Measurements from ENCODE around the gene SNORC.

The SNORC gene

DNA sequence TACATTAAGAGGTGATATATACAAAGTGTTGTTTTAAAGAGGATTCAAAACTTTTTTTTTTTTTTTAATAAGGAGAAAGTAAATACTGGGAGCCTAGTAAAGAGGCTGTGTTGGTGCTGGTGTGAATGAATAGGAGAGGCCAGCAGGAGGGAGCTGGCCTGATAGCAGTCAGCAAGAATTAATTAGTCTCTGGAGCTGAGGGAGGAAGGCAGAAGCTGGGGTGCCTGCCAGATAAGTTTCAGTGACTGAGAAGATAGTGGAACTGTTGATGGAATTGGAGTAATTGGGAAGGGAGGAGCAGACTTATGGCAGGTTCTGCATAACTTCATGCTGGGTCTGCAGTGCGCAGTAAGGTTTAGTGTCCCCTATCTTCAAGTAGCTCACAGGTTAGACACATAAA is 36.2 kb upstream of the SNORC start:
- Histone ChIP-seq H3K4me1 (ENCODE audit: insufficient read depth, low read length, severe bottlenecking) (peaks cover 22% of the 10 kb centered on the region), H3K4me2 (ENCODE audit: low read length) (no peak overlapping the region), H4K20me1 (ENCODE audit: insufficient read depth, low read length) (no peaks in the 10 kb centered on the region), H3K4me3 (ENCODE audit: low read depth, low read length, poor library complexity, severe bottlenecking) (no peak overlapping the region), H2AFZ (ENCODE audit: low read length) (no peak overlapping the region), H3K27me3 (ENCODE audit: insufficient read depth, low read length) (no peaks in the 10 kb centered on the region), H3K9ac (ENCODE audit: low read length) (no peak overlapping the region), H3K79me2 (ENCODE audit: insufficient read depth, low read length) (no peaks in the 10 kb centered on the region), H3F3A (ENCODE audit: insufficient read depth, low read length) (no peaks in the 10 kb centered on the region), H3K36me3 (ENCODE audit: insufficient read depth, low read length) (peaks cover 58% of the 10 kb centered on the region; the same call in 1 of the 2 replicates), H3K9me2 (ENCODE audit: low read depth, low read length) (no peaks in the 10 kb centered on the region), H3K27ac (ENCODE audit: low read depth, low read length, poor library complexity, severe bottlenecking) (no peak overlapping the region), H3K9me3 (ENCODE audit: low read length) (no peaks in the 10 kb centered on the region)
- TF ChIP-seq EZH2 (IDR thresholded peaks at IDR 0.05; ENCODE audit: borderline replicate concordance, low read length): no peak
- TF ChIP-seq, protein P1, sequence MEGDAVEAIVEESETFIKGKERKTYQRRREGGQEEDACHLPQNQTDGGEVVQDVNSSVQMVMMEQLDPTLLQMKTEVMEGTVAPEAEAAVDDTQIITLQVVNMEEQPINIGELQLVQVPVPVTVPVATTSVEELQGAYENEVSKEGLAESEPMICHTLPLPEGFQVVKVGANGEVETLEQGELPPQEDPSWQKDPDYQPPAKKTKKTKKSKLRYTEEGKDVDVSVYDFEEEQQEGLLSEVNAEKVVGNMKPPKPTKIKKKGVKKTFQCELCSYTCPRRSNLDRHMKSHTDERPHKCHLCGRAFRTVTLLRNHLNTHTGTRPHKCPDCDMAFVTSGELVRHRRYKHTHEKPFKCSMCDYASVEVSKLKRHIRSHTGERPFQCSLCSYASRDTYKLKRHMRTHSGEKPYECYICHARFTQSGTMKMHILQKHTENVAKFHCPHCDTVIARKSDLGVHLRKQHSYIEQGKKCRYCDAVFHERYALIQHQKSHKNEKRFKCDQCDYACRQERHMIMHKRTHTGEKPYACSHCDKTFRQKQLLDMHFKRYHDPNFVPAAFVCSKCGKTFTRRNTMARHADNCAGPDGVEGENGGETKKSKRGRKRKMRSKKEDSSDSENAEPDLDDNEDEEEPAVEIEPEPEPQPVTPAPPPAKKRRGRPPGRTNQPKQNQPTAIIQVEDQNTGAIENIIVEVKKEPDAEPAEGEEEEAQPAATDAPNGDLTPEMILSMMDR (IDR thresholded peaks at IDR 0.05; ENCODE audit: low read length): no peak

DNA sequence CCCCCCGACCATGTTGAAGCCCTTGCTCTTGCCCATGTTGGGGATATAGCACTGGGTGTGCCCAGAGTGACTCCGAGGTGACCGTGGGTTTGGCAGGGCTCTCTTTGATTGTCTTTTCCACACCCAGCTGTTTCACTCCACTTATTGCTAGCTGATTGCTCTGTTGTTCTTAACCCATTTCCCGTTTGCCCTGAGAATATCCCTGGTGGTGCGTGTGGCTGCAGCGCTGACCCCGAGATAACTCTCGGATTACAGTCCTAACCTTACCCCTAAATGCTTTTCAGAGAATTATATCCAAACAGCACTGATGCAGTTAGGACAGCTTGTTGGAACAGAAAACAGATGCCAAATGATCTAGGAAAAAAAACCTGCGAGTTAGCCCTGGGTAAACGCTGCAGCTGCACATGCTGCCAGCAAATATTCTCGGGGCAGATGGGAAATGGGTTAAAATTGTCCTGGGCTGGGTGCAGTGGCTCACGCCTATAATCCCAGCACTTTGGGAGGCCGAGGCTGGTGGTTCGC is 34.3 kb upstream of the SNORC start:
- TF ChIP-seq, protein P1 (IDR thresholded peaks at IDR 0.05; ENCODE audit: low read length): no peak
- no peak for TF ChIP-seq EZH2 (IDR thresholded peaks at IDR 0.05; ENCODE audit: borderline replicate concordance, low read length)
- no peak overlapping the region for H3K4me2 ChIP-seq (ENCODE audit: low read length)
- no peaks in the 10 kb centered on the region for H3F3A ChIP-seq (ENCODE audit: insufficient read depth, low read length)
- no peak overlapping the region for H3K9ac ChIP-seq (ENCODE audit: low read length)
- H3K4me3 ChIP-seq (ENCODE audit: low read depth, low read length, poor library complexity, severe bottlenecking): no peak overlapping the region
- peaks cover 66% of the 10 kb centered on the region; the same call in 1 of the 2 replicates for H3K36me3 ChIP-seq (ENCODE audit: insufficient read depth, low read length)
- no peaks in the 10 kb centered on the region for H4K20me1 ChIP-seq (ENCODE audit: insufficient read depth, low read length)
- H3K27ac ChIP-seq (ENCODE audit: low read depth, low read length, poor library complexity, severe bottlenecking): no peak overlapping the region
- H3K4me1 ChIP-seq (ENCODE audit: insufficient read depth, low read length, severe bottlenecking): peaks cover 37% of the 10 kb centered on the region
- H2AFZ ChIP-seq (ENCODE audit: low read length): no peak overlapping the region
- H3K79me2 ChIP-seq (ENCODE audit: insufficient read depth, low read length): no peaks in the 10 kb centered on the region
- no peaks in the 10 kb centered on the region for H3K27me3 ChIP-seq (ENCODE audit: insufficient read depth, low read length)
- no peaks in the 10 kb centered on the region for H3K9me2 ChIP-seq (ENCODE audit: low read depth, low read length)
- H3K9me3 ChIP-seq (ENCODE audit: low read length): no peaks in the 10 kb centered on the region

DNA sequence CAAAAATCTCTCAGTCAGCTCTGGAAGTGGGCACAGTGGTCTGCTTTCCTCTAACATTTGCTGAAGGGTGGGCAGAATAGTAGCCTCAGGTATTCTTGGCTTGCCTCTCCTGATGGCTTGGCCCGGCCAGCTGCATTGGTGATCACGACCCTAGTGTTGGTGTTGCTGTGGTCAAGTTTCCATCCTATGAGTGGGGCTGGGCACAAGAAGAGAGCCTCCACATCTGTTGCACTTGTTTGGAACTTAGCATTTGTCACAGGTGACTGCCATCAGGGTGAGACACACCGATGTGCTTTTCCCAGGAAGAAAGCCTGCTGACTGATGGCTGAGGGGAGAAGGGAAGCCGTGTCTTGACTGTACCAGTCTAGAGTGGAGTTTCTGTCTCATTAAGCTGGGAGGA is 33.1 kb upstream of the SNORC start:
- peak overlapping the region; percentile 25 for H3K27ac ChIP-seq (ENCODE audit: low read depth, low read length, poor library complexity, severe bottlenecking)
- H3F3A ChIP-seq (ENCODE audit: insufficient read depth, low read length): no peaks in the 10 kb centered on the region
- H4K20me1 ChIP-seq (ENCODE audit: insufficient read depth, low read length): no peaks in the 10 kb centered on the region
- no peaks in the 10 kb centered on the region for H3K9me2 ChIP-seq (ENCODE audit: low read depth, low read length)
- H3K9me3 ChIP-seq (ENCODE audit: low read length): no peaks in the 10 kb centered on the region
- H2AFZ ChIP-seq (ENCODE audit: low read length): no peak overlapping the region
- H3K27me3 ChIP-seq (ENCODE audit: insufficient read depth, low read length): no peaks in the 10 kb centered on the region
- peaks cover 37% of the 10 kb centered on the region for H3K4me1 ChIP-seq (ENCODE audit: insufficient read depth, low read length, severe bottlenecking)
- peaks cover 61% of the 10 kb centered on the region; the same call in 1 of the 2 replicates for H3K36me3 ChIP-seq (ENCODE audit: insufficient read depth, low read length)
- TF ChIP-seq, protein P1 (IDR thresholded peaks at IDR 0.05; ENCODE audit: low read length): no peak
- no peak for TF ChIP-seq EZH2 (IDR thresholded peaks at IDR 0.05; ENCODE audit: borderline replicate concordance, low read length)
- H3K9ac ChIP-seq (ENCODE audit: low read length): no peak overlapping the region
- no peak overlapping the region for H3K4me2 ChIP-seq (ENCODE audit: low read length)
- no peaks in the 10 kb centered on the region for H3K79me2 ChIP-seq (ENCODE audit: insufficient read depth, low read length)
- no peak overlapping the region for H3K4me3 ChIP-seq (ENCODE audit: low read depth, low read length, poor library complexity, severe bottlenecking)
